ENCODE data around the gene MTHFD1L.

DNA sequence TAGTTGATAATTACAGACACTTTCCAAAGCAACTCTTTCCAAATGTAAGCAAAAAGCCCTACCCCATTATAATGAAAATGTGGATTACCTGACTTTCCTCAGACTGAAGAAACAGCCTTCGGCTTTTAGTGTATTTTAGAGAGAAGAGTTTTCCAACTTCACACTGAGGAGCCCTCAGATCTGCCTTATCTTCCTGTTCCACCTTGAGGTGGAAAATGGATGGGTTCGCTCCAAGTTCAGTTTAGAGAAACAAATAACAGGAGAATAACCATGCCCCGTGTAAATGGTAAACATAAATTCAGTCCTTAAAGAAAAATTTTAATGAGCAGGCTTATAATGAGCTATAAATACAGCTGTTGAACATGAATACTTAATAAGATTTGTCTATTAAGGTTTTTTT lies 21.1 kb upstream of the MTHFD1L start:
- TF ChIP-seq, protein P1, sequence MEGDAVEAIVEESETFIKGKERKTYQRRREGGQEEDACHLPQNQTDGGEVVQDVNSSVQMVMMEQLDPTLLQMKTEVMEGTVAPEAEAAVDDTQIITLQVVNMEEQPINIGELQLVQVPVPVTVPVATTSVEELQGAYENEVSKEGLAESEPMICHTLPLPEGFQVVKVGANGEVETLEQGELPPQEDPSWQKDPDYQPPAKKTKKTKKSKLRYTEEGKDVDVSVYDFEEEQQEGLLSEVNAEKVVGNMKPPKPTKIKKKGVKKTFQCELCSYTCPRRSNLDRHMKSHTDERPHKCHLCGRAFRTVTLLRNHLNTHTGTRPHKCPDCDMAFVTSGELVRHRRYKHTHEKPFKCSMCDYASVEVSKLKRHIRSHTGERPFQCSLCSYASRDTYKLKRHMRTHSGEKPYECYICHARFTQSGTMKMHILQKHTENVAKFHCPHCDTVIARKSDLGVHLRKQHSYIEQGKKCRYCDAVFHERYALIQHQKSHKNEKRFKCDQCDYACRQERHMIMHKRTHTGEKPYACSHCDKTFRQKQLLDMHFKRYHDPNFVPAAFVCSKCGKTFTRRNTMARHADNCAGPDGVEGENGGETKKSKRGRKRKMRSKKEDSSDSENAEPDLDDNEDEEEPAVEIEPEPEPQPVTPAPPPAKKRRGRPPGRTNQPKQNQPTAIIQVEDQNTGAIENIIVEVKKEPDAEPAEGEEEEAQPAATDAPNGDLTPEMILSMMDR (IDR thresholded peaks at IDR 0.05; ENCODE audit: insufficient read depth, low read length, poor library complexity, severe bottlenecking), result no peak
- no peak for TF ChIP-seq EZH2phosphoT487 (conservative IDR thresholded peaks at IDR 0.05; ENCODE audit: low read length)

Data from SU-DHL-6 (cell line).